Stimulated activated CD8-positive, alpha-beta memory T cell treated with anti-CD3 and anti-CD28 coated beads, Interleukin-2, amount 100 ng/mL, for 48 hours (primary cell): ENCODE measurements around the gene ME3.

Experiments used
- DNase-seq, 2 donors: peaks; one replicate each; pipeline ENCODE4 v3.0.0-alpha.2; 2020; ENCODE audit warnings: low read depth in 2 of 2

The ME3 gene

GRCh38 chr11:86672007-86672621 lies at the start of gene ME3:
Gene ME3, minus strand, starts transcription at chr11:86672616.
- DNase-seq: no peak

DNA sequence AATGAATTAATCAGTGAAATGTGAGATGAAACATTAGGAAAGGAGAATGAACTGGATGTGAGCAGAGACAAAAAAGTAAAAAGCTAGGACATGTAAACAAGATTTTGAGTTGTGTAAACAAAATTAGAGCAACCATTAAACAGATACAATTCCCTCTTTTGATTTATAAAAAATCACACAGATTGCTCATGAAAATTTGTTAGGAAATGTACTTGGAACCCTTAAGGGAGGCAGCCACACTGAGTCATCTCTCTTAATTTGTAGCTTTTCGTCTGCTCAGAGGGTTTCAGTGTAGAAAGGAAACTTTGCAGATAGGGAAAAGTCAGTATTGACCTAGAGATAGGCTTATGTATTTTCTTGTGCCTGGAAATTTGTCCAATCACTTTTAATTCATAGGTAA lies 49.6 kb upstream of the ME3 start:
- DNase-seq: no peak

- no peak for DNase-seq
Measured at GRCh38 chr11:86720546-86720945, 48.1 kb upstream of the ME3 start.

GRCh38 chr11:86719781-86720463 lies 47.5 kb upstream of the ME3 start:
- DNase-seq: no peak

- no peak for DNase-seq
Measured at GRCh38 chr11:86718999-86719398, 46.6 kb upstream of the ME3 start.

- DNase-seq: no peak
Measured at GRCh38 chr11:86718521-86718920, 46.1 kb upstream of the ME3 start.

DNA sequence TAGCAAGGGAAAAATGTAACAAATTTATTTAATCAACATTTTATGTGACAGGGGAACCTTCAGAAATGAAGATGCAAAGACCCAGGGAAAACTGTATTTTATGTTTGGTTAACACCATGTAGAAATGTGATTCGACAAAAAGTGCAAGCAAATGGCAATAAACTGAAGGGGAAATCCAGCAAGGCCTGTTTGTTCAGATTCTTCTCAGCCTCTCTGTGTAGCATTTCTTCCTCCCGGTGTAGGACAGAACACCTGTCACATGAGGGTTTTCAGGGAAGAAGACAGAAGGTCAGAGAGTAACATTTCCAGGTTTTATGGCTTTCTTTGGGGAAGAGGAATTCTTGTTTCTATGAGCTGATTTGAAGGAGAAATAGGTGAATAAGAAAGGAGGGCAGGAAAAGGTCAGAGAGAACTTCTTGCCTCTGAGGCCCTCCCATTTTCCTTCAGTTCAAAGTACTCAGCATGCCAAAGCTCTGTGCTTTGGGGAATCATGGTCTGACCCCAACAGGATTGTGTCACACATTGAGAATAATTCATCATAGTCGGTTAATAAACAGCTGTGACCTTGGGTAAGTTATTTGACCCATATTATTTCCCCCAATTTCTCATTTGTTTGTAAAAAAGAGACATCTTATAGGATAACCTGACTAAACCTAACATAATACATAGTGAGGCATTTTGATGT lies 45.5 kb upstream of the ME3 start:
- DNase-seq: no peak

GRCh38 chr11:86715611-86716010 lies 43.2 kb upstream of the ME3 start:
- no peak for DNase-seq

- DNase-seq: no peak
Measured at GRCh38 chr11:86713552-86713951, 41.1 kb upstream of the ME3 start.

GRCh38 chr11:86710936-86711335 lies 38.5 kb upstream of the ME3 start:
- no peak for DNase-seq

DNA sequence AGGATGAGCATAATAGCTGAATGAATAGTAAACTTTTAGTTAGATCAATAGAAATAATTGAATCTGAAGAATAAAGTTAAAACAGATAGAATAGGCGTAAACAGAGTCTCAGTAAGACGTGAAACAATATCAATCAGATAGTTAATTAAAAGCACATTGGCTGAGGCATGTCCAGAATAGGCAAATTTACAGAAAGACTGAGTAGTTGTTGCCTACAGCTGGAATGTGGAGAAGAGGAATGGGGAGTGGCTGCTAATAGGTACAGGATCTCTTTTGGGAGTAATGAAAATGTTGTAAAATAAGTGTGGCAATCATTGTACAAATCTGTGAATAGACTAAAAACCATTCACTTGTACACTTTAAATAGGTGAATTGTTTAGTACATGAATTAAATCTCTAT lies 36.3 kb upstream of the ME3 start:
- DNase-seq: no peak

- no peak for DNase-seq
Measured at GRCh38 chr11:86706338-86707131, 34.1 kb upstream of the ME3 start.

GRCh38 chr11:86704710-86705109 lies 32.3 kb upstream of the ME3 start:
- DNase-seq: no peak

DNA sequence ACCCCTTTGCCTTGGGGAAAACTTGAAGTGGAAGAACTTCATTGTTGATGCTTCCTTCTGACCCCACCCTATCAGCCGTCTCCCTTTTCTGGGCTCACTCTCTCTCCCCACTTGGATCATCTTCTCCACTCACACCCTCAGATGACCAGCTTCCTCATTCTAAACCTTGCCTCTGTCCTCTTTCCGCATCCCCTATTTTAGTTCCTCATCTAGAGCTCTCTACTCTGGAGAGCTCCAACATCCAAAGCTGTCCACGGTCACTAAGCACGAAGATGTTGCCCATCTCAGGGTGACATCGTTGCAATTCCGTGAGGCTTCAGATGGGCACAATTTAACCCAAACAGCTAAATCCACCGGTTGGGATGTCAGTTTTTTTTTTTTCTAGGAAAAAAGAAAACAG lies 31.6 kb upstream of the ME3 start:
- no peak for DNase-seq

- no peak for DNase-seq
Measured at GRCh38 chr11:86702220-86702983, 30.0 kb upstream of the ME3 start.

GRCh38 chr11:86699040-86699791 lies 26.8 kb upstream of the ME3 start:
- DNase-seq: no peak

- DNase-seq: no peak
Measured at GRCh38 chr11:86698639-86699038, 26.2 kb upstream of the ME3 start.

DNA sequence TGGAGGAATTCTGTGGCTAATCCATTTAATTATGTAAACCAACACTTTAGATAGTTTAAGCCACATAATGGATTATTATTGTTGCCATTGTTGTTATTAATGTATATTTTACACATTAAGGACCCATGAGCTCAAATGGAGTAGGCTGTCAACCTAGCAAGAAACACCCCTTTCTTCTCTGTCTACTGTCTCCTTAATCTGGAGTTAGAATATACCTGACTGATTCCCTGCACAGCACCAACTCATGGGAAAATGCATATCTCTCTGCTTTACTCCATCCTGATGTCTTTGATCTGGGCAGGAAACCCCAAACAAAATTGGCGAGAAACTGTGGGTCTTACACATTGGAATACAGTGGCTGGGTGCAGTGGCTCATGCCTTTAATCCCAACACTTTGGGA lies 24.0 kb upstream of the ME3 start:
- no peak for DNase-seq

GRCh38 chr11:86696004-86696403 lies 23.6 kb upstream of the ME3 start:
- no peak for DNase-seq

GRCh38 chr11:86695373-86695772 lies 23.0 kb upstream of the ME3 start:
- DNase-seq: no peak

DNA sequence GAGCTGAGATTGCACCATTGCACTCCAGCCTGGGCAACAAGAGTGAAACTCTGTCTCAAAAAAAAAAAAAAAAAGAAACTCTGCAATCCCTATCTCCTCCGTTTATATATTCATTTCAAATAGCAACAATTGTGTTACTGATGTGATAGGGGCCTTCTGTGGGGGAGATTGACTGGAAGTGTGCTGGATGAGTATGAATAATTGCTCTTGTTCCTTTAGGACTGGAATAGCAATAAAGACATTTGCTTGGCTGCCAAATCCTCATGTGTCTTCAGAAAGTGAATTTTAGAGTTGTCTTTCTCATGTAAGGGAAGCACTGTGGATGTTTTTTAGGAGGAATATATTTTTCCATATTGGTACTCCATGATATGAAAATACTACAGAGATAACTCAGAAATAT lies 21.1 kb upstream of the ME3 start:
- no peak for DNase-seq
